ENCODE data around the gene ZNF45.

DNA sequence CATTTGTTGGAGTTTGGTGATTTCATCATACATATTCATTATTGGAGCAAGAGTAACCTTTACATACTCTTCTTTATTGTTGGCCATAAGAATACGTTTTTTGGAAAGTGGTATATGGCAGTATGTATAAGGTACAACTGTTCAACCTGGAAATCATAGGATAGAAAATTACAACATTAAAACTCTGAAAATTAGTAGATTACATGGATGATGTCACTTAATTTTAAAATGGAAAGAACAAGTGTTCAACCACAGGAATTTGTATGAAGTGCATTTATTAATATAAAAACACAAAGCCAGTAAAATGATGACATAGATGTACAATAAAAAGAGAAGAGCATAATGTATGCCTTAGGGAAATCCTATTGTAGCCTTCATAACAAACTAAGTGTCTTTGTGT, 41.6 kb upstream of the ZNF45 start:
- TF ChIP-seq ZFX (IDR thresholded peaks at IDR 0.05; ENCODE audit: borderline replicate concordance) = no peak
- TF ChIP-seq, protein P1, sequence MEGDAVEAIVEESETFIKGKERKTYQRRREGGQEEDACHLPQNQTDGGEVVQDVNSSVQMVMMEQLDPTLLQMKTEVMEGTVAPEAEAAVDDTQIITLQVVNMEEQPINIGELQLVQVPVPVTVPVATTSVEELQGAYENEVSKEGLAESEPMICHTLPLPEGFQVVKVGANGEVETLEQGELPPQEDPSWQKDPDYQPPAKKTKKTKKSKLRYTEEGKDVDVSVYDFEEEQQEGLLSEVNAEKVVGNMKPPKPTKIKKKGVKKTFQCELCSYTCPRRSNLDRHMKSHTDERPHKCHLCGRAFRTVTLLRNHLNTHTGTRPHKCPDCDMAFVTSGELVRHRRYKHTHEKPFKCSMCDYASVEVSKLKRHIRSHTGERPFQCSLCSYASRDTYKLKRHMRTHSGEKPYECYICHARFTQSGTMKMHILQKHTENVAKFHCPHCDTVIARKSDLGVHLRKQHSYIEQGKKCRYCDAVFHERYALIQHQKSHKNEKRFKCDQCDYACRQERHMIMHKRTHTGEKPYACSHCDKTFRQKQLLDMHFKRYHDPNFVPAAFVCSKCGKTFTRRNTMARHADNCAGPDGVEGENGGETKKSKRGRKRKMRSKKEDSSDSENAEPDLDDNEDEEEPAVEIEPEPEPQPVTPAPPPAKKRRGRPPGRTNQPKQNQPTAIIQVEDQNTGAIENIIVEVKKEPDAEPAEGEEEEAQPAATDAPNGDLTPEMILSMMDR (IDR thresholded peaks at IDR 0.05) = no peak

All from 22Rv1 (cell line).